HG03565 (cell line): ENCODE data around the gene GRIN2D.

Experiments
- ATAC-seq: cut with Tn5 transposase; IDR thresholded peaks from one replicate; pipeline ENCODE4 v1.9.1; 2021; ENCODE audit warnings: mild to moderate bottlenecking, moderate library complexity; ENCODE audit not compliant: unreplicated experiment

The GRIN2D gene

GRCh38 chr19:48441360-48442050 lies 48.0 kb downstream of the GRIN2D start:
- no peak for ATAC-seq

DNA sequence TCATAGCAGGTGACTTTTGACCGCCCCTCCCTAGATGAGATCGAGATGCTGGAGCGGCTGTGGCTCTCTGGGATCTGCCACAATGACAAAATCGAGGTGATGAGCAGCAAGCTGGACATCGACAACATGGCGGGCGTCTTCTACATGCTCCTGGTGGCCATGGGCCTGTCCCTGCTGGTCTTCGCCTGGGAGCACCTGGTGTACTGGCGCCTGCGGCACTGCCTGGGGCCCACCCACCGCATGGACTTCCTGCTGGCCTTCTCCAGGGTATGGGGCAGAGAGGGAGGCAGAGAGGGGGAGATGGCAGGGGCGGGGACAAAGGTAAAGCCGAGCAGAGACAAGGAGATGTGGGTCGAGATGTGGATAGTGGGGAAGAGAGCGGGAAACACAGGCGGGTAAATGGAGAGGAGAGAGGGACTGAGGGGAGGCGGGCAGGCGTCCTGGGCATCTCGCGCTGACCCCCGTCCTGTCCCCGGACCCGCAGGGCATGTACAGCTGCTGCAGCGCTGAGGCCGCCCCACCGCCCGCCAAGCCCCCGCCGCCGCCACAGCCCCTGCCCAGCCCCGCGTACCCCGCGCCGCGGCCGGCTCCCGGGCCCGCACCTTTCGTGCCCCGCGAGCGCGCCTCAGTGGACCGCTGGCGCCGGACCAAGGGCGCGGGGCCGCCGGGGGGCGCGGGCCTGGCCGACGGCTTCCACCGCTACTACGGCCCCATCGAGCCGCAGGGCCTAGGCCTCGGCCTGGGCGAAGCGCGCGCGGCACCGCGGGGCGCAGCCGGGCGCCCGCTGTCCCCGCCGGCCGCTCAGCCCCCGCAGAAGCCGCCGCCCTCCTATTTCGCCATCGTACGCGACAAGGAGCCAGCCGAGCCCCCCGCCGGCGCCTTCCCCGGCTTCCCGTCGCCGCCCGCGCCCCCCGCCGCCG lies 48.9 kb downstream of the GRIN2D start:
- ATAC-seq: no peak

GRCh38 chr19:48443256-48443655 lies 49.8 kb downstream of the GRIN2D start:
- ATAC-seq: no peak
